ENCODE data around the gene EEIG1.

EEIG1 gene

DNA sequence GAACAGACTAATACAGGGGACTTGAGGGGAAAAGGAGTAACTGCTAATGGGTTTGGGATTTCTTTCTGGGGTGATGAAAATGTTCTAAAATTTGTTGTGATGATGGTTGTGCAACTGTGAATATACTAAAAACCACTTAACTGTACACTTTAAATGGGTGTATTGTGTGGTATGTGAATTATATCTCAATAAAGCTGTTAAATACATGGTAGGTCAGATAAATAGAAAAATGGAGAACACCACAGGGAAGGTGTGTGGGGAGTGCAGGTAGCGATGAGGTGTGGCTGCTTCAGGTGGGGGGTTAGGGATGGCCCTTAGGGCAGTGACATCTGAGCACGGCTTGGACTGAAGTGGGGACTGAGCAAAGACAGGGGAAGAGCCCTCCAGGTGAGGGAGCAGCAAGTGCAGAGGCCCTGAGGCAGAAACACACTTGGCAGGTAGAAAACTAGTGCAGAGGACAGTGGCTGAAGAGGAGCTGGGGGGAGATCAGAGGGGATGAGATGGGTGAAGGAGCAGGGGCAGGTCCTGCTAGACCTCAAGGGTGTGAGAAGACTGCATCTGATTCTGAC, 20.9 kb downstream of the EEIG1 start:
- DNase-seq (ENCODE audit: low spot score) = no peak

GRCh38 chr9:127959398-127959797, 21.4 kb downstream of the EEIG1 start:
- no peak for DNase-seq (ENCODE audit: low spot score)

DNA sequence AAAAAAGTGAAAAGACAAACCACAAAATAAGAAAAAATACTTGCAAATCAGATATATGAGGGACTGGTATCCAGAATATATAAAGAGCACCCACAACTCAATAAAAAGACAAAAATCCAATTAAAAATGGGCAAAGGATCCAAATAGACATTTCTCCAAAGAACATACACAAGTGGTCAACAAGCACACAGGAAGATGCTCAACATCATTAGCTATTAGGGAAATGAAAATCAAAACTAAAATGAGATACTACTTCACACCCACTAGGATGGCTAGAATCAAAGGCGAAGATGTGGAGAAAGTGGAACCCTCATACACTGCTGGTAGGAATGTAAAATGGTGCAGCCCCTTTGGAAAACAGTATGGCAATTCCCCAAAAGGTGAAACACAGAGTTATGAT, 22.1 kb downstream of the EEIG1 start:
- DNase-seq (ENCODE audit: low spot score) = no peak

GRCh38 chr9:127955294-127956015, 25.3 kb downstream of the EEIG1 start:
- no peak for DNase-seq (ENCODE audit: low spot score)

DNA sequence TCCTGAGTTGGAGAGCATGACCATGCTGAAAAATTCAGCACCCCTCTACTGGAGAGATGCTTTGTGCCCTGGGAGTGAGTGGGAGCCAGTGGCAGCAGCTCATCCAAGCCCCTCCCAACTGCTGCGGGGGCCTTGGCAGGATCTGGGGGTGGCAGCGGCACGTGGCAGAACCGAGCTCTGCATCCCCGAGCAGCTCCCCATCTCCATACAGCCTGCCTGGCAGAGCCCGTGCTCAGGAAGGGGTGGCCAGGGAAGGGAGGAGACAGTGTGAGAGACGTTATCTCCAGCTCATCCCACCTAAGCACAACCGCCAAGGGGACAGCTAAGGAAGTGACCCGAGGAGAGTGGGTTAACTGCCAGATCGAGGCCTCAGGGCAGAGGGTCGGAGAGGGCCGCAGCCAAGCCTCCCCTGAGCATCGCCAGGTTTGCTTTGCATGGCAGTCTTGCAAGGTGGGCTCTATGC, 25.9 kb downstream of the EEIG1 start:
- no peak for DNase-seq (ENCODE audit: low spot score)

DNA sequence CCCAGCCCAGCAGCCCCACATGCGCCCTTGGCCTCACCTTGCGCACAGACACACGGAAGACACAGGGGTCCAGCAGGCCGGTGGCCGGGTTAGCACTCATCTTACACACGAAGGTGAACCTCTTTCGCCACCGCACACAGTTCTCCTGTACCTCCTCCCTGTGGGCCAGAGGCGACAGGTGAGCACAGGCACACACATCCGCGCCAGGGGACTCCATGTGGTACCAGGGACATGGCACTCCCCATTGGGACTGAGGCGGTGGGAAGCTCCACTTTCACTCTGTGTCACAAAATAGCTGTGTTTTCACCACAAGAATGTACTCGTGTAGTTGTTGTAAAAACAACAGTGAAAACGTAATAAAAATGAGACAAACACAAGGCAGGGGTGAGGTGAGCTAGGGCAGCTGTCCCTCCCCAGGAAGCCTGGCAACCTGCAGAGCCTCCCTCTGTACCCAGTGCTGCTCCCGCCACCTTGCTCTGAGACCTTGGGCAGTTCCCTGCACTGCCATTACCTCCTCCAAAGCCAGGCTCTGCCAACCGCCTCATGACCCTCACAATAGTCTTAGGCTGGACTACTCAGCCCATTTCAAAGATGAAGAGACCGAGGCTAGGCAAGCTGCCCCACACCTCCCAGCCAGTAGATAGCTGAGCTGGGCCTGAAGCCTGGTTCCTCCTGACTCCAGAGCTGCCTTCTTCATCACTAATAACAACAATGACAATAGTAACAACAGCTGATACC, 26.9 kb downstream of the EEIG1 start:
- no peak for DNase-seq (ENCODE audit: low spot score)

DNA sequence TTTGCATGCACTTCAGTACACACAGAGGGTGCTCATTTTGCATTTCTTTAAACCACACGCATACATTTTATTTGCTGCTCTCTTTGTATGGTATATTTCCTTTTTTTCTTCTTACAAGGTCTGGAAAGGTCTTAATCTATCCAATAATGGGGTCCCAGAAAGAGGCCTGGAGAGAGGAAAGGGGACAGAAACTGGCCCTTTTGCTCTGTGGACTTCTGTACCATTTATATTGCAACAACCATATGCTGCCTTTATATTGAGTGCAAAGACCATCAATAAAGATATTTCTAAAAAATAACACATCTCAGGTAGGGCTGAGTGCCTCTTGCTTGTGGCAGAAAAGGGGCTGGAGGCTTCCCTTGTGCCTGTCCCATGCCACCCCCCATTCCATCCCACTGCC, 27.6 kb downstream of the EEIG1 start:
- DNase-seq (ENCODE audit: low spot score) = no peak

DNA sequence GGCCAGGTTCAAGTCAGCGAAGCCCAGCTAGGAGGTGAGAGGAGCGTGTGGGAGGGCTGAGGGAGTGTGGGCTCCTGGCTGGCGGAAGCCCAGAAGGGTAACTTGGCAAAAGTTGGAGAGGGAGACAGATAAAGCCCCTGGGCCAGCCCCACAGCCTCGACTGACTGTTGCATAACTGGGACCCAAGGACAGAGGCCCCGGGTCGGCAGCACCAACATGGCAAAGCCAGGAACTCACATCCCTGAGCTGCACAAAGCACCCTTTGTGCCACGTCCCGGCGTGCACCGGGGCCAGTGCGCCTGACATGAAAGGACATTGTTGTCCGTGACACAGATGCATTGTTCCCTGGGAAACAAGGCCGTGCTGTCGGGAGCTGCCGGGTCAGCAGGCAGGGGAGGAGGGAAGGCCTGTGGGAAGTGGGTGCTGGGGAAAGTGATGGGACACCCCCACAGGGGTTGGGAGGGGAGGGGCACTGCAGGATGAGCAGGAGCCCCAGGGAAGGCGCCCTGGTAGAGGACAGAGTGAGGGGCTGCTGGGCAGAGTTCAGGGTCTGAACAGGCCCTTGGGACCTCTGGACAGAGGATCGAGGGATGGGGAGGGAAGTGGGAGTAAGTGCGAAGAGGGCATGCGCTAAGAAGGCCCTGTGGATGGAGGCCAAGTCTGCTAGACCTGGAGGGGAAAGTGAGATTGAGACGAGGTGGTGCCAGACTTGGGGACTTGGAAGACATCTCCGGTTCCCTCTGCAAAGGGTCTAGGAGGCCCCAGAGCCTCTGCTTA, 30.1 kb downstream of the EEIG1 start:
- DNase-seq (ENCODE audit: low spot score) = no peak

DNA sequence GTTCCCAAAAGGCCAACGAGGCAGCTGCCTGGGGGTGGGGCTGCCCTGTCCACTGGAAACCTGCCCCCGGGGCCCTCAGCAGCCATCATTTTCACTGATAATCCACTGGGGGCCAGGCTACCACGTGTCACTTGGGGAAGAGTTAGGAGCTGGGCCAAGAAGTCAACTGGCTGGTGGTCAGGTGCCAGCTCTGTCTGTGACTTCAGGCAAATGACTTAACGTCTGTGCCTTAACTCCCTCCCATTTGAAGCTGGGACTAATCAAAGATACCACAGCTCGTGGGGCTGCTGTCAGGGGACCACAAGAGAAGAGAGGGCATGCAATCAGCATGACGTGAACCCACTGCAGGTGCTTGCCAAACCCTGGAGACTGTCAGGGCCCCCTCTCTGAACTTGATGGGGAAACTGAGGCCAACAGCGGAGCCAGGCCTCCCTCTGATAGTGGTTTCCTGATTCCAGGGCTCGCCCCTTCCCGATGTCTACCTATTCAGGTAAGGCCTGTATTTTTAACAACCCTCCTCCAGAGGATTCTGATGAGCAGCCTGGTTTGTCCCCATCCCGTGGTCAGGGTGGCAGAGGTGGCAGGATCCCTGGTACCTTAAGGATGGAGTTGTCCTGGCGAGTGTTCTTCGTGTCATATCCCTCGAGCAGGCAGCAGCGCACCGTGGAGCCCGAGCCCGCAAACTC, 30.8 kb downstream of the EEIG1 start:
- DNase-seq (ENCODE audit: low spot score) = no peak

- DNase-seq (ENCODE audit: low spot score) = no peak
Observed at GRCh38 chr9:127947841-127948710, 32.7 kb downstream of the EEIG1 start.

GRCh38 chr9:127946728-127947127, 34.1 kb downstream of the EEIG1 start:
- no peak for DNase-seq (ENCODE audit: low spot score)

GRCh38 chr9:127945942-127946341, 34.8 kb downstream of the EEIG1 start:
- no peak for DNase-seq (ENCODE audit: low spot score)

- no peak for DNase-seq (ENCODE audit: low spot score)
Observed at GRCh38 chr9:127945338-127945737, 35.5 kb downstream of the EEIG1 start.

- no peak for DNase-seq (ENCODE audit: low spot score)
Observed at GRCh38 chr9:127944586-127945218, 36.1 kb downstream of the EEIG1 start.

GRCh38 chr9:127943731-127944144, 37.1 kb downstream of the EEIG1 start:
- no peak for DNase-seq (ENCODE audit: low spot score)

GRCh38 chr9:127943011-127943662, 37.7 kb downstream of the EEIG1 start:
- no peak for DNase-seq (ENCODE audit: low spot score)

GRCh38 chr9:127942216-127943010, 38.4 kb downstream of the EEIG1 start:
- no peak for DNase-seq (ENCODE audit: low spot score)

GRCh38 chr9:127941961-127942215, 38.9 kb downstream of the EEIG1 start:
- no peak for DNase-seq (ENCODE audit: low spot score)
